Natural killer cell treated with Interleukin-12 subunit alpha and Interleukin-12 subunit beta and Interleukin-15 and Interleukin-18, amount 100 ng/mL, for 72 hours (primary cell): ENCODE data around the gene KREMEN1. TPM values are rescaled to one million over a fixed set of nuclear protein-coding genes. Genes with fewer than 3 reads are reported as not detected.

Experiments used
- ATAC-seq, 2 donors: fragments of 150-1000 bp; cut with Tn5 transposase in 1 of 2; sonication (Bioruptor Pico), chemical (Tn5 transposase) in 1 of 2; 2 replicates each; pipeline ENCODE4 v1.10.0; 2021
- DNase-seq: peaks from one replicate; pipeline ENCODE4 v3.0.0; 2022; ENCODE audit warnings: low spot score
- H3K27ac Mint-ChIP-seq, 2 donors: 1 replicate in 1 of 2; 2 replicates in 1 of 2; pipeline ENCODE4 v1.8.0; 2022; ENCODE audit warnings: mixed read lengths in 2 of 2, mild to moderate bottlenecking in 1 of 2, moderate library complexity in 1 of 2
- H3K27me3 Mint-ChIP-seq, 2 donors: 1 replicate in 1 of 2; 2 replicates in 1 of 2; pipeline ENCODE4 v1.8.0; 2022; ENCODE audit warnings: mixed read lengths in 2 of 2
- H3K36me3 Mint-ChIP-seq: one replicate; pipeline ENCODE4 v1.8.0; 2022; ENCODE audit warnings: mixed read lengths
- H3K4me1 Mint-ChIP-seq, 2 donors: 1 replicate in 1 of 2; 2 replicates in 1 of 2; pipeline ENCODE4 v1.8.0; 2022; ENCODE audit warnings: low read depth in 2 of 2, mixed read lengths in 2 of 2, mild to moderate bottlenecking in 1 of 2
- H3K4me3 Mint-ChIP-seq: one replicate; pipeline ENCODE4 v1.8.0; 2022; ENCODE audit warnings: mixed read lengths
- H3K9me3 Mint-ChIP-seq: 2 replicates; pipeline ENCODE4 v1.8.0; 2022; ENCODE audit warnings: mixed read lengths
- total RNA-seq, 2 donors: library from RNA; stranded (reverse); gene quantifications; one replicate each; pipeline ENCODE4 v1.2.3, GENCODE V29; 2022

Gene KREMEN1
- total RNA-seq, 2 donors from 2014 or later, result 0.17 to 0.59 TPM

DNA sequence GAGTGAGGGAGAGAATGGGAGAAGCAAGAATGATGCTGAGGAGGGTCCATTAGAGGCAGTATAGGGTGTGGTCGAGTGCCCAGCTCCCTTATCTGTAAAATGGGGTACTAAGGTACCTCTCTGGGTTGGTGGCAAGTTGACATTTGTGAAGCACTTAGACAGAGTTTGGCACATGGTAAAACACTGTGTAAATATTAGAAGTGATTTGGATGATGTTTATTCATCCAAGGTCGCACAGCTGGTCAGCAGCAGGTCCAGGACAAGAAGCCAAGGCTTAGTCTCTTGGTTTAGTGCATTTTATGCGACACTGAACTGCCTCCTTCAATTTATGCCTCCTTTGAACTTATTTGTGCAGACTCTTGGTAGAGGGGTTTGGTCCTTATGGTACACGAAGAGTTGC, 19.4 kb downstream of the KREMEN1 start:
- Mint-ChIP-seq H3K9me3 (no peaks in the 10 kb centered on the region), H3K36me3 (no peaks in the 10 kb centered on the region), H3K27me3 (peaks cover 20 to 28% of the 10 kb centered on the region in 2 donors), H3K27ac (no peak overlapping the region), H3K4me3 (no peak overlapping the region), H3K4me1 (peaks cover 6% of the 10 kb centered on the region in 2 donors)
- ATAC-seq, result no peak
- no peak for DNase-seq

DNA sequence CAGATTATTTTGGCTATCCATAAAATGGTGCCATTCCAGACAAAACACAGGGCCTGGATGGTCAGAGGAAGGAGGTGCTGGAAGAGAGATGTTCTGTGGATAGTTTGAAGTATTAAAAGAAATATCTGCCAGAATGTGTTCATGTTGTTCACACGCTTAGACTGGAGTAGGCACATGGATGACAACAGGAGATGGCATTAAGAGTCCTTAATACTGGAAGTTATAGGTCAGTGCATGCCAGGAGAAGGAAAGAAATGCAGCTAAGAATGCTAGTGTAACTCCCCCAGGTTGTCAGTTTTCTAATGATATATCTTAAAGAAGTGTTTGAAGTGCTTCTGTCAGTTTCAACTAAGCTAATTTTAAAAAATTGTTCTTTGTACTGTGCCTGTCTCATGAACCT, 20.2 kb downstream of the KREMEN1 start:
- Mint-ChIP-seq H3K9me3 (no peaks in the 10 kb centered on the region), H3K4me3 (no peak overlapping the region), H3K4me1 (peaks cover 6% of the 10 kb centered on the region in 2 donors), H3K36me3 (no peaks in the 10 kb centered on the region), H3K27ac (no peak overlapping the region), H3K27me3 (peaks cover 20 to 28% of the 10 kb centered on the region in 2 donors)
- ATAC-seq (no peak), DNase-seq (no peak)

DNA sequence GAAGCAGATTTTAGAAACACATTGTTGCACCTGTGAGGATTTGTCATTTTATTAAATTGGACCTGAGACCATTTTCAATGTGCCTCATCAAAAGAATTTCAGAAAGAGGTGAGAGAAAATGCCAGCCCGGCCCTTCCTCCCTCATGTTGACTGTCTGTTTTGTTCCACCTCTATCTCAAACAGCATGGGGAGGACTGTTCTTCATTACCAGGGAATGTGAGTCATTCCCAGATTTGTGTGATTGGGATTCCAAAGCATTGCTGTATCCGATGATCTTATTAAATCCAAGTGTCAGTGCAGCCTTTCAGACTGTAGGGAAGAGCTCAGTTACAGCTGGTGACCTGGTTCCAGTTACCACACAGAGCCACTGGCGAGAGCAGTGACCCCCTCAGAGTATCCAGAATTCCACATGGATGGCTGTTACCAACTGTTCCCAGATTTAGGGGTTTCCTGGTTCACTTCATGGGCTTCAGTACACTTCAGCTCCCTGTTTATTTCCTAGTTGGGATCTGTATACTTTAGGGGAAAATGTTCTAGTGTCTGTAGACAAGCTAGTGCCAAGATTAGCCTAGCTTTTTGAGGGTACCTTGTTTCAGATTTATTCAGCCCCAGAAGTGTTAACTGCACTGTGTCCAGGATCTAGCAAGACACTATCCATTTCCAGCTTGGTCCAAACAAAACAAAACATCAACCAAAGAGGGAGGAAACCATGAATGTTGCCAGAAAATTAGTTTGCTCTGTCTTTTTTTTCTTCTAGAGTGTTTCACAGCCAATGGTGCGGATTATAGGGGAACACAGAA, 20.9 kb downstream of the KREMEN1 start:
- ATAC-seq (no peak), DNase-seq (no peak)
- Mint-ChIP-seq H3K27me3 (peaks cover 20 to 24% of the 10 kb centered on the region in 2 donors), H3K9me3 (no peaks in the 10 kb centered on the region), H3K4me1 (peaks cover 6% of the 10 kb centered on the region in 2 donors), H3K27ac (no peak overlapping the region), H3K36me3 (no peaks in the 10 kb centered on the region), H3K4me3 (no peak overlapping the region)

DNA sequence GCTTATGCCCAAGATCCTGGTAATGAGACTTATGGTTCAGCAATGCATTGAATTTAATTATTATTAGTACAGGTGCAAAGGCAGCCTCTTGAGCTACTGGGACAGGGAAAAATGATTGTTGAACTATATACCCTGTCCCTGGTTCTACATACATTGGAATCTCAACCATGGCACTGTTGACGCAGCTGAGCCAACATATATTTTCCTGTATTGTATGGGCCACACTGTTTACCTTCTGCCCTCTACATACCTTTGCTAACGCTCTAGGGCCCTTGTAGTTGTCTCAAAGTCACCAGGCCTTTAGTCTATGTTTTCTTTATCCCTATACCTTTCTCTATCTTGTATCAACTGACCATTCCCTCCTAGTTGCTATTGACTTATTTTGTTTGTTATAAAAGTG, 22.6 kb downstream of the KREMEN1 start:
- ATAC-seq (no peak), DNase-seq (no peak)
- Mint-ChIP-seq H3K36me3 (no peaks in the 10 kb centered on the region), H3K27ac (no peak overlapping the region), H3K27me3 (peaks cover 9 to 10% of the 10 kb centered on the region in 2 donors), H3K9me3 (no peaks in the 10 kb centered on the region), H3K4me1 (peaks cover 6% of the 10 kb centered on the region in 2 donors), H3K4me3 (no peak overlapping the region)

DNA sequence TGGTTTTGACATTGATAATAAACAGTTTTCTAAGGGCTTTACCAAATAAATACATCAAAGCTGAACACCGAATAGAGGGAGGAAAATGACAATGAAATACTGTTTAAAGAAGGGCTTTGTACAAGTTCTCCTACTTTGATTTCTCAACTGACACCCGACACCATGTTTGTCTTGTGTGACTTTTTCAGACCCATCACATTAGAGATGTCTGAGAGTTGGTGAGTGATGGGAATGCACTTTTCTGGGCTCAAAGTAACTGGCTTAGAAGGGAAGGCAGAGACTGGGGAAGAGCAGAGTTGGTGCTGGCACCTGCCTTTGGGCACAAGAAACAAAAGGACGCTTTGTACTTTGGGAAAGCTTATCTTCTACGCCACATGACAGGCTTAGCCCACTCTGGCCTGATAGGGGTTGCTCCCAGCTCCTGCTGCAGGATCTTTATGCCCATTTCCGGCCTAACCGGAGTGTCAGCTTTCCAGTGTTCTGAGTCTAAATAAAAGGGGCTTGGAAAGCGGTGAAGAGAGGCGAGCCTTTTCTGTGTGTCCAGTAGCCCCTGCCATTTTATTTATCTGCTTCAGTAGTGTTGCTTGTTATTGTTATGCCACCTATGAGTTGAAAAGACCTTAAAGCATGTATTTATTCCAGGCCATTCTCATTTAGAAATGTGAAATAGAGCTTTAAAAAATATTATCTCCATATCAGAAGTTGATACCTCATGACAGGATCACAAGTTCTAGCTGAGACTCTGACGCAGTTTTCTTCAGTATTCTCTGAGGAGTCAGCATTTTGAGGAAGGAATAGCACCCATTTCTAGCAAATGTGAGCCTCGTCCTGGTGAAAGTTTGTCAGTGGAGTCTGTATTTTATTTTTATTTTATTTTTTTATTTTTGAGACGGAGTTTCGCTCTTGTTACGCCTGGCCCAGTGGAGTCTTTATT, 24.2 kb downstream of the KREMEN1 start:
- Mint-ChIP-seq H3K9me3 (no peaks in the 10 kb centered on the region), H3K4me1 (peaks cover 0 to under 1% of the 10 kb centered on the region in 2 donors), H3K27me3 (peaks cover 1 to 5% of the 10 kb centered on the region in 2 donors), H3K27ac (no peak overlapping the region), H3K4me3 (no peak overlapping the region), H3K36me3 (no peaks in the 10 kb centered on the region)
- DNase-seq (no peak), ATAC-seq (no peak)

DNA sequence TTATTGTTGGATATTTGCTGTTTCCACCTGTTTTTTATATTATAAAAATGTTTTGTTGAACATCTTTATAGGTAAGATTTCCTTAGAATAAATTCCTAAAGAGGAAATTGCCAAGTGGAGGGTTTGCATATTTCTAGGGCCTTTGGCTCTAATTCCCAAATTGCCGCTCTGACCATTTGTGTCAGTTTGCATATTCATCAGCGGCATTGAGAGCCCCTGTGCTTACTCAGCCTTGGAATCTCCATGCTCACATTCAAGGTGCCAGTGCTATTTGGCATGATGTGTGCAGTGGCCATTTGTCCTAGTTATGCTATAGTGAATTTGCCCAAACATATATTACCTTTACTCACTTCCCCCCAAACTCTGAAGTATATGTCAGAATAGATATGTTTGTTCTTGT, 25.5 kb downstream of the KREMEN1 start:
- H3K27me3 Mint-ChIP-seq, result peaks cover 0 to 3% of the 10 kb centered on the region in 2 donors
- ATAC-seq (no peak), DNase-seq (no peak)
- H3K36me3 Mint-ChIP-seq, result no peaks in the 10 kb centered on the region
- no peaks in the 10 kb centered on the region for H3K9me3 Mint-ChIP-seq
- no peaks in the 10 kb centered on the region for H3K4me1 Mint-ChIP-seq
- H3K4me3 Mint-ChIP-seq, result no peak overlapping the region
- no peak overlapping the region for H3K27ac Mint-ChIP-seq

DNA sequence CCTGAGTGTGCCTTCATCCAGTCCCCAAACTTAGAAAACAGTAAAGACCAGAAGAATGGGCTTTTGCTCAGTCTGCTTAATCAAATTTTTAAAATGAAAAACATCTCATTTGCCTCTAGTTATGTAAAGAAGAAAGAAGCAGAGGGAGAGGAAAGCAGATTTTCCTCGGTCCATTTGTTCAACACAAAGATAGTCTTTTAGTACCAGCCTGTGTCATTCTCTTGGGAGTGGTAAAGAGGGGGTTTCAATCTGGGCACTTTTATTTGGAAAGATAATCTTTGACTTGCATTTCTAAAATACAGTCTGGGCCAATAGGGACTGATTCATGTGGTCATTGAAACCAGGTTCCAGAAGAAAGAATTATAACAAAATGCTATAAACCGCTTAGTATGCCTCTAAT, 29.5 kb downstream of the KREMEN1 start:
- DNase-seq (no peak), ATAC-seq (no peak)
- no peaks in the 10 kb centered on the region for H3K4me1 Mint-ChIP-seq
- H3K4me3 Mint-ChIP-seq, result no peak overlapping the region
- H3K9me3 Mint-ChIP-seq, result no peaks in the 10 kb centered on the region
- no peak overlapping the region for H3K27ac Mint-ChIP-seq
- H3K36me3 Mint-ChIP-seq, result no peaks in the 10 kb centered on the region
- peaks cover 0 to 3% of the 10 kb centered on the region in 2 donors for H3K27me3 Mint-ChIP-seq

DNA sequence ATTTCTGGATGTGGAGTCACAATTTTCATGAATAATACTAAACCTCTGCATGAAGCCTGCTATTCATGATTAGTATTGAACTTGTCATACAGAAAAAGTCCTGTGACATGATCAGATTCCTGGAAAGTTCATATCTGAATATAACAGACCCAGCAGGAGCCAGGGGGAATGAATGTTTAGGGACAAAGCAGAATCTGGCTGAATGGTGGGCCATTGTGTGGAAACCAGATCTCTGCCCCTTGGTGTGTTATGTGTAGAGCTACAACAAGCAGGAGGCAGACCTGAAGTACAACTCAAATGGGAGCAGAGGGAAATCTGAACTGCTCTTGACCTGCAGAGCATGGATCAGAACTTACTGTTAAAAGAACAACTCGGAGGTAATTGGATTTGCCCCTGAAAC, 30.3 kb downstream of the KREMEN1 start:
- no peak overlapping the region for H3K4me3 Mint-ChIP-seq
- no peaks in the 10 kb centered on the region for H3K4me1 Mint-ChIP-seq
- H3K27me3 Mint-ChIP-seq, result peaks cover 0 to 3% of the 10 kb centered on the region in 2 donors
- H3K27ac Mint-ChIP-seq, result no peak overlapping the region
- no peaks in the 10 kb centered on the region for H3K36me3 Mint-ChIP-seq
- H3K9me3 Mint-ChIP-seq, result no peaks in the 10 kb centered on the region
- no peak for ATAC-seq
- DNase-seq, result no peak

DNA sequence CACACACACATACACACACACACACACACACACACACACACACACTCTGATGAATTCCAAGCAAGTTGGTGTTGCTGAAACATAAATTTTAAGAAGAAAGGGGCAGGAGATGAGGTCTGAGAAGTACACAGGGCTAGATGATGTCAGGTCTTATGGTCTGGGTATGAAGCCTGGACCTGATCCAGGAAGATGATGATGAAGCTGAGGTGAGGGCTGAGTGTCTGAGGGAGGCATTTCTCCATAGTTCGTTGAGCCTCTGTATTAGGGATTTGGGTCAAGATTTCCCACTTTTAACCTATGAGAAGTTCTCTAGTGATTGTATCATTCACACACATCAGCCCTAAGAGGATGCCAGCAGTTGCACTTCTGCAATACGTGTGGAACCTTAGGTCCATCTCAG, 32.6 kb downstream of the KREMEN1 start:
- ATAC-seq, result no peak
- Mint-ChIP-seq H3K27me3 (peaks cover 9 to 12% of the 10 kb centered on the region in 2 donors), H3K27ac (no peak overlapping the region), H3K4me3 (no peak overlapping the region), H3K4me1 (no peaks in the 10 kb centered on the region), H3K9me3 (no peaks in the 10 kb centered on the region), H3K36me3 (no peaks in the 10 kb centered on the region)
- DNase-seq, result no peak

DNA sequence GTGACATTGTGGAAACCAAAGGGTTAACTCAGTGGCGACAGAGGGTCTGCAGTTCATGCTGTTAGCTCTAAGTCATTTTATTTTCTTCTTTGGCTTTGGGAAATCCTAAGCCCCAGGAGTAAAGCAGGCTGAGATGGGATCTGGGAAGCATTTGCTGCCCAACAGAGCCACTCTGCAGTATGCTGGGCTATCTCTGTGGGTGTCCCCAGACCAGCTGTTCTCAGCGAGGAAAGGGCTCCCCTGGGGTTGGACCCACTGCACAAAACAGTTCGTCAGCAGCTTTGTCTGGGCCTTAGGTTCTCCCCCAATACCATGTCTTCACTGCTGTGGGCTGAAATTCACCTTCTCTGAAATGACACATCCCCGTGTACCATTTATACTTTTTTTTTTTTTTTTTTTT, 34.0 kb downstream of the KREMEN1 start:
- no peaks in the 10 kb centered on the region for H3K36me3 Mint-ChIP-seq
- no peaks in the 10 kb centered on the region for H3K9me3 Mint-ChIP-seq
- H3K27ac Mint-ChIP-seq, result no peak overlapping the region
- no peaks in the 10 kb centered on the region for H3K4me1 Mint-ChIP-seq
- peaks cover 13 to 19% of the 10 kb centered on the region in 2 donors for H3K27me3 Mint-ChIP-seq
- ATAC-seq, result no peak
- DNase-seq, result no peak
- no peak overlapping the region for H3K4me3 Mint-ChIP-seq

DNA sequence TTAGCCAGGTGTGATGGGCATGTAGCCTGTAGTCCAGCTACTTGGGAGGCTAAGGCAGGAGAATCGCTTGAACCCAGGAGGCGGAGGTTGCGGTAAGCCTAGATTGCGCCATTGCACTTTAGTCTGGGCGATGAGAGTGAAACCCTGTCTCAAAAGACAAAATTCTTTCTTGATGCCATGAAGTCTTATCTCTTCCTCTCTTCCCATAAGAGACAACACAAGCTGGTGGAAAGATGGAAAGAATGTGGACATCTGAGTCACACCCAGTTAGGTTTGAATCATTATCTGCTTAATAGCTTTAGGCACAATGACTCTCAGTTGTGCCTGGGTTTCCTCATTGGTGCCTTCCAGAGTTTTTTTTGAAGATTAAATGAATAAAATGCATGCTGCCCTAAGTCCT, 35.3 kb downstream of the KREMEN1 start:
- Mint-ChIP-seq H3K36me3 (no peaks in the 10 kb centered on the region), H3K4me1 (no peaks in the 10 kb centered on the region), H3K9me3 (no peaks in the 10 kb centered on the region), H3K27ac (no peak overlapping the region), H3K27me3 (peaks cover 13 to 24% of the 10 kb centered on the region in 2 donors), H3K4me3 (no peak overlapping the region)
- no peak for ATAC-seq
- DNase-seq, result no peak

DNA sequence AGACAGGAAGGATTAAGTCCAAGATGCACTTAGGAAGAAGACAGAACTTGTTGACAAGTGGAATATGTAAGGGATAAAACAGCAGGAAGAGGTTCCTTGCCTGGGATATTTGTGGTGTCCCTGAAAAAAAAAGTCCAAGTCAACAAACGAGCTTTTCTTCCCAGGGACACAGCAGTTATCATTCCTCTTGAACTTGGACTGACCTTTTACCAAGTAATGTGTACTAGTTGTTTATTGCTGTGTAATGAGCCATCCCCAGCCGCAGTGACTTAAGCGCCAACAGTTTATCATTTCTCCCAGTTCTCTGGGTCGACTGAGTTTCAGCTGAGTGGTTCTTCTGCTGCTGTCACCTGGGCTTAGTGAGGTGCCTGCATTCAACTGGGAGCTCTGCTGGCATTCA, 37.0 kb downstream of the KREMEN1 start:
- Mint-ChIP-seq H3K4me3 (no peak overlapping the region), H3K36me3 (no peaks in the 10 kb centered on the region), H3K27ac (no peak overlapping the region), H3K4me1 (no peaks in the 10 kb centered on the region), H3K27me3 (peaks cover 12 to 26% of the 10 kb centered on the region in 2 donors), H3K9me3 (no peaks in the 10 kb centered on the region)
- DNase-seq (no peak), ATAC-seq (no peak)

DNA sequence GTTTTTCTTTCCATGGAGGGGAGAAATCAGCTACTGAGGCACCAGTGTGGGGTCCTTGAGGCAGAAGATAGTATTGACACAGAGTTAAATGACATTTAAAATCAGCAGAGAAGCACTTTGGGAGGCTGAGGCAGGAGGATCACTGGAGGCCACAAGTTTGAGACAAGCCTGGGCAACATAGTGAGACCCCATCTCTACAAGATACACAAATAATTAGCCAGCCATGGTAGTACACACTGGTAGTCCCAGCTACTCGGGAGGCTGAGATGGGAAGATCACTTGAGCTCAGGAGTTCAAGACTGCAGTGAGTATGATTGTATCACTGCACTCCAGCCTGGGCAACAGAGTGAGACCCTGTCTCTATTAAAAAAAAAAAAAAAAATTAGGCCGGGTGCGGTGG, 38.1 kb downstream of the KREMEN1 start:
- Mint-ChIP-seq H3K4me1 (peaks cover 7 to 9% of the 10 kb centered on the region in 2 donors), H3K4me3 (no peak overlapping the region), H3K27me3 (peaks cover 12 to 38% of the 10 kb centered on the region in 2 donors), H3K36me3 (no peaks in the 10 kb centered on the region), H3K9me3 (no peaks in the 10 kb centered on the region), H3K27ac (peak overlapping the region in 1 of 2 donors; percentile 40)
- DNase-seq, result no peak
- ATAC-seq, result no peak

DNA sequence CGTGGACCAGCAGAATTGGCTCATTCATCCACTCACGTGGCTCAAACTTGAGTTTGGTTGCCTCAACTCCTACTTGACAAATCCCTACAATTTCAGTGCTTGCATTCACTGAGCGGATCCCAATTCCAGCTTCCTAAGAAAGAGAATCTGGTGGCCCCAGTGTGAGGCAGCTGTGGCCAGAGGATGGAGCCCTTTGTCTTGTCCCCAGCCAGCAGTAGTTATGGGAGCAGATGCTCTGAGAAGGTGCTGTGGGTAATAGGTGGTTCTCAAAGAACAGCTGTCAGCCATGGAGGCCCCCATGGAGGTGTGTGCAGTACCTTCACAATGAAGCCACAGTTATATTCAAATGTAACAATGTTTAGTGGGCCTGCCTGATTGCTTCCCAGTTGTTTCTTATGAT, 39.3 kb downstream of the KREMEN1 start:
- ATAC-seq (no peak), DNase-seq (no peak)
- Mint-ChIP-seq H3K9me3 (no peaks in the 10 kb centered on the region), H3K4me1 (peaks cover 17 to 18% of the 10 kb centered on the region in 2 donors), H3K4me3 (no peak overlapping the region), H3K27me3 (peaks cover 13 to 40% of the 10 kb centered on the region in 2 donors), H3K27ac (no peak overlapping the region), H3K36me3 (no peaks in the 10 kb centered on the region)
